GM18867 (cell line): ENCODE measurements around the gene GNG2.
A peak's percentile ranks its signal among the peaks of the same experiment; 100 is the strongest.

Source experiments
- ATAC-seq: cut with Tn5 transposase; IDR thresholded peaks from one replicate; pipeline ENCODE4 v1.9.1; 2021; ENCODE audit warnings: mild to moderate bottlenecking, moderate library complexity; ENCODE audit not compliant: unreplicated experiment

The GNG2 gene

DNA sequence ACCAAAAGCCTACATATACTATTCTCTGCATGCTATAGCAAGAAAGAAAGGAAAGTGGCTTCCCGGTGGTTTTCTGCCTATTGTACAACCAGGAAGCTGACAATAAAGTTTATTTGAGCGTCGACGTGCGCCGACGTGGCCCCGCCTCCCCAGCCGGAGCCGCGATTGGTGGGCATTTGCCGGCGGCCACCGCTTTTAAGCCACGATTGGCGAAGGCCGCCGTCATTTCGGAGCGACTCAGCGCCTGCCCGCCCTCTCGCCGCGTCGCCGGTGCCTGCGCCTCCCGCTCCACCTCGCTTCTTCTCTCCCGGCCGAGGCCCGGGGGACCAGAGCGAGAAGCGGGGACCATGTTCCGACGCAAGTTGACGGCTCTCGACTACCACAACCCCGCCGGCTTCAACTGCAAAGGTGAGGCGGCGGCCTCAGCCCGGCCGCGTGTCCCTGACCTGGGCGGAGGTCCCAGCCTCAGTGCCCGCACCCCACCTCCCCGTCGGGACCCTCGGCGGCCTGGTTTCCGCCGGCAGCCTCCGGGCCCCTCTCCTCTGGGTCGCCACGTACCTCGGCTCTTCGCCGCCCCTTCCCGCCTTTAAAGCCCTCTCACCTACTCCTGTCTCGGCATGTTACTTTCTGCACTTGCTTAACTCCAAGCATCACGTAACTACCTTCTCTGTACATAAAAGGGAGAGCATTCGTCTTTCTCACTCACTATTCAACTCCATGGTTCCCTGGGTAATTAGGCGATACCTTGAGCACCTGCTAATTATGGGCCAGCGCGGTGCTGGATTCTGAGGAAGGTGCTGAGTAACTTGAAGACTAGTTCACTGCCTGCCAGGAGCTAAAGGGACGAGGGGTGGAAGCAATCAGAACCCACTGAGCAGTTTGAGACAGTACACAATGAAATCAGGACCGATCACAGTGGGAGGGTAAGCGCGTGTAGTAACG is 129.2 kb downstream of the GNG2 start, which contains the start of gene RTRAF:
Gene RTRAF (plus strand): TSS at position 254 of the 942 bp plus-strand sequence. CDS start 94 bp downstream, at position 348.
- peak; percentile 92 for ATAC-seq

DNA sequence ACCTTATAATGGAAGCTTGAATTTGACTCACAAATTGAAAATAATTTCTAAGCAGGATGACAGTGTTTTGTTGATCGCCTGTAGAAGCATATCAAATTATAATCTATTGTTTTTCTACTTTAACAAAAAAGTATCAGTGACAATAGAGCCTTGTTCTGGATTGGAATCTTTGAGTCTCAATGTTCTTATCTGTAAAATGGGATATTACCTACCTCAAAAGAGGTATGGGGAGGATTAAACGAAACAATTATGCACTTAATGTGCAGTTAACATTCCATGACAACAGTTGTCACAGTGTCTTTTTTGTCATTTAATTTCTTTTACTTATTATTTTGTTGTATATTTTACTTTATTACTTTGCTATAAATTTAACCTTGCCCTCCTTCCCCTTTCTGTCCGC is 130.1 kb downstream of the GNG2 start:
- ATAC-seq = no peak

DNA sequence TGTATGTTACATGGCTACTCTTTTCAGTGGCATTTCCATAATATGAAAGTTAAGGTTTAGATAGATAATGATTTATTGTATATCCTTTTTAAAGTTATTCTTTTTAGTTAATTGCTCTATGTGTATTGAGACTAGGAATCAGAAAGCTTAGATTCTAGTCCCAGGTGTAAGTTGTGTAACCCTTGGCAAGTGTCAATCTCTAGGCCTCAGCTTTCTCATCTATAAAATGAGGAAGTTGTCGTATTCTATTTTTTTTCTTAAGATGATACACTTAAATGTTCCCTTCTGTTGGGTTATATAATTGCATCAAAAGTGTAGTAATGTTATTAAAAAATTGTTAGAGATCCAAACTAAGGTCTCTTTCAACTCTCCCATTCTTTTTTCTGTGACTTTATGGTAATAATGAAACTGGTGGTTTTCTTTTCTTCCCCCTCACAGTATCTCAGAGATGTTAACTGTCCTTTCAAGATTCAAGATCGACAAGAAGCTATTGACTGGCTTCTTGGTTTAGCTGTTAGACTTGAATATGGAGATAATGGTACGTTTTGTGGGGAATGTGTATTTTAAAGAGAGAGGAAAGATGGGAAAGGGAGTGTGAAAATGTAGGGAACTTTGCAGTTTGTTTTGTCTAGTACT is 133.0 kb downstream of the GNG2 start:
- ATAC-seq = no peak

DNA sequence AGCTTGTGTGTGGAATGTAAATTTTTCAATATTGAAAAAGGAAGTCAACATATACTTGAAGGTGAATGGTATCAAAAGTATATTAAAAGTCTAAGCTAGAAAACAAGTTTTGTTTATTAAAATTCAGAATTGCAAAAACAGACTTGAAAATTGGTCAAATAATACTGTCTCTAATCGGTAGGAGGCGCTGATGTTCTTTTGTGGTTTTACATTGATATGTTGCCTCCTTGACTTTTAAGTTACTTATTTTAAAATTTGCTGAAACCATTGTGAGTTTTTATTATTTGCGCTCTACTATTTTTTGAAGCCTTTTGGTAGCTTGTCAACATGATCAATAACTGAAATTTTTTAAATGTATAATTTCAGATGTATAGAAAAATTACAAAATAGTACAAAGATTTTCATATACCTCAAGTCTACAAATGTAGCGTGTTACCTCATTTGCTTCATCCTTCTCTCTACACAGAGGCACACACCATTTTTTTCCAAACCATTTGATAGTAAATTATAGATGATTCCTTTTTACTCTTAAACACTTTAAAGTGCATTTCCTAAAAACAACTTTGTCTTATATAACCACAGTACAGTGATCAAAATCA is 135.8 kb downstream of the GNG2 start:
- ATAC-seq = no peak

DNA sequence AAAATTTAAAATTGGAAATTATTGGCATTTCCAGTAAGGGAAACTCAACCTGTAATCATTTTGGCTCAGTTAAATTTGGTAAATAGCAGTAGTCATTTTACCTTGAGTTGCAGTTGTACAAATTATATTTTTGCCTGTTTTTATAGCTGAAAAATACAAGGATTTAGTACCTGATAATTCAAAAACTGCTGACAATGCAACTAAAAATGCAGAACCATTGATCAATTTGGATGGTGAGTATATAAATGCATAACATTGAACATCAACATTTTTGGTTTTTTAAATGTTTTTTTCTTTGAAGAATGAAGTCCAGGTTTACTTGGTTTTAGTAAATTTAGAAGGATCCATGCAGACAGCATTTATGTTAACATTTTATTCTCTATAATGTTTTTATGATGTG is 137.9 kb downstream of the GNG2 start:
- ATAC-seq = no peak

DNA sequence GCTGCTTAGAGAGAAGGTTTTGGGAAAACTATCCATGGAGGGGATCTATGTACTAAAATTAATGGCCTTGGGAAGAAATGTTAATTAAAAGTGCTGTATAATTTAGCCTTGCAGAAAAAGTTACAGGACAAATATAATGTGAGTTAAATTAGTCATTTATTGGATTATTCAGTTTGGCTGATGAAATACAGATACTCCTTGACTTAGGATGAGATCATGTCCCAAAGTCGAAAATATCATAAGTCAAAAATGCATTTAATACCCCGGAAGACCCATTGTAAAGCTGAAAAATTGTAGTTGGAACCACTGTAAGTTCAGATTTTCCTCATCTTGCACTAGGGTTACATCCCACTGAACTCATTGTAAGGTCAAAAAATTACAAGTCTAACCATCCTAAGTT is 138.7 kb downstream of the GNG2 start:
- no peak for ATAC-seq

DNA sequence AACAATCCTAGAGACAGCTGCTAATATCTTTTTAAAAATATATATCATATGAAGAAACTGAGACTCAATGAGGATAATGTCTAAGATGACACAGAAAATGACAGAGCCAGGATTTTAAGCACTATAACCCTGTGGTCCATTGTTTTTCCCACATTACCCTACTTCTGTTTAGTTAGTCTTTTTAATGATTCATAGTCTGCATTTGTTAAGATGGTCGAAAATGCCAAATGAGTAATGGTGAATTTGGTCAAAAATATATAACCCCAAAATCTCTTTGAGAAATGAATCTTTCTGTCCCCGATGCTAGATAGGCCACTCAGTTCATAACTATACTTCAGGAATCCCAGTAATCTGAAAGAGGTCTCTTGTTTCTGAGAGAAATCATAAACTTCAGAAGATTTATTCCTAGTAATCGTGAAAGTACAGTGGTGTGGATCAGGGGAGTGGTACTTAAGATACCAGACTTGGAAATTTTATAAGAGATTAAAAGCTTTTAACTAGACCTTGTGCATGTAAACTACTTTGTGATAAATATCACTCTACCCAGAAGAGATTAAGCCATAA is 139.7 kb downstream of the GNG2 start:
- no peak for ATAC-seq

DNA sequence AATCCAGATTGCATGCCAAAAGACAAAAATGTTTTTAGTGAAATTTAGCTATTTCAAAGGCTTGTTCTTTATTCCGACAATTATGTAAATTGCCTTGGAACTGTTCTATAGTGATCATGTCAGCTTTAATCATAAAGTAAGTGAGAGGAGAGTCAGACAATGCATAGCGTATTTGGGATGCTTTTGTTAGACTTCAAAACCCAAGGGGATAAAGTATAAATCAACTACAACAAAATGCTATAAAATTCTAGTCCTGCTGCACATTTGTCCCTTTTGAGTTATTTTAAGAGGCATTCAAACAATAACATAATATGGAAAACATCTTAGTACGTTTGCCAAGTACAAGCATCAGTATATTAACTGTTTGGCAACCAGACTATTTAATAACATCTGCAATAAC is 140.3 kb downstream of the GNG2 start:
- ATAC-seq = no peak

DNA sequence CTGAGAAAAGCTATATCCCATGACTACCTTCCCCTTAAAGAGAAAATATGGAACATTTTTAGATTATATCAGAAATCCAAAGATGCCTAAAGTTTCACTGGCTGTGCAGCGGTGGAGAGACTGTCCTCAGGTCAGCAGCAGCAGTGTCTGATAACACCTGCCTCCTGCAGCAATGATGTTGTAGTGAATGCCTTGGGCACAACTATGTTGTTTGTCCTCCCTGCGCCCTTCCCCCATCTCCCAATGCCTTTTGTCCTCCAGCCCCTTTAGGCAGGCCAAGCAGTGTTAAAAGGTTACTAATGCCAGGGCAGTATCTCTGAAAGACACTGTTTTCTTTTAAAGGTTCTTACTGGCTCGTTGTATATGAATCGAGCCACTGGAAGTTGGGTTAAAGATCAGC is 142.1 kb downstream of the GNG2 start:
- no peak for ATAC-seq

DNA sequence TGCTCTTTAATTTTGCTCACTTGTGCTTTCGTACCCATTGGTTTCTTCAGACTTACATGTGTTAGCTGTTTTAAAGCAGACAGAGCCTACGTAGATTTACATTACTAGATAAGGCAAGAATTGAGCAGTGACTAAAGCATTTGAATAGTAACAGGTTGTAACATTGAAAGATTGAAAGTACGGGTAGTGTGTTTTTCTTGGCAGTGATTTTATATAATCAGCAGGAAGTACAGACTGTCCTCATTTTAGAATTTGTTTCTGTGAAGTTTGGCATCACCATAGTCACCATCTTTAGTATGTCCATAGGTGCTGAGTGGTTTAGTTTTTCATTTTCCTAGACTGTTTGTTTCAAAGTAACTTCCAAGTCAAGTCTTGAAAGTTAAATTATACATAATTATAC is 142.9 kb downstream of the GNG2 start:
- ATAC-seq = no peak

DNA sequence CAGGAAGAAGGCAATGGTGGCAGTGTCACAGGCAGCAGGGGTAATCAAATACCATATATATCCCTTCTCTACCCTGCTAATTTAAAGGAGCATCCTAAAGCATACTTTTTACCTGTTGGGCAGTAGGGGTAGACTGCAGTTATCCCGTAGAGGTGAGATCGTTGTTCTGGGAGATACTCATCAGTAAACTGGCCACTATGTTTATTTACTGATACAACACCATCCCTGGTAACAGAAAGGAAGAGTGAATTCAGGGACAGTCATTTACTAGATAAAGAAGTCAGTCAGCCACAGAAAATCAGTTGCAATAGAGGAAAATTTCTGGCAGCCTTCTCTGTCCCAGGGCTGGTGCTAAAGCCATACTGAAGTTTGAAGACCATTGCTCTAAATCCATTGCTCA is 145.2 kb downstream of the GNG2 start:
- ATAC-seq = no peak

DNA sequence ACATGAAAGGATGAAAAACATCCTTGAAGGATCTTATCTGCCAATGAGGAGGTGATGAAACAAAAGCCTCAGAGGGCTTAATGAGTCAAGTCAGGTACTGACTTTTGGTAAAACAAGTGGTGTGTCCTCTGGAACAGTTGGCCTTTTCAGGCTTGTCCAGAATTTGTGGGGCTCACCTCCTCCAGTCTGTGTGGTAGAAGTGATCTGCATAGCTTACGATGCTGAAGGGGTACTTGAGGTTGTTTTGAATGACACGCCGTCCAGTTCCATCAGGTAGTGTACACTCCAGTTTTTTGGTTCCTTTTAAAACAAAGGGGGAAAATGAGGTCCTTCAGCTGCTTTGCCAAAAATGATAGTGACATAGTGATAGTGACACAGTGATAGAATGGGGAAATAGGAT is 145.9 kb downstream of the GNG2 start:
- no peak for ATAC-seq

DNA sequence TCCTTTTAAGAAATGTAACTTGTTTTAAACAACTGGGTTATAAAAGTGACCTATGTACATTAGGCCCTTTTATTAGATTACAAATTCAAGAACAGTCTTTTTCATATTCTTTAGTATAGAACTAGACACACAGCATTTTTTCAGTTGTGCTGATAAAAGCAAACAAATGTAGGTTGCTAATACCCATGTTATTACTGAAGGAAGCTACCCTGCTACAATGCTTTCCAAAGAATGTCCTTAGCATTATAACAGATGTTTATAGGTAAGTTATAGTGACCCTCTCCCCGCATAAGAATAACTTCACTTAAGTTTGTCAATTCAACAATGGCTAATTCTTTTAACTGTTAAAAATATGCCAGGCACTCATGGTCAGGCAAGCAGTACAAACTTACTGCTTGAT is 146.8 kb downstream of the GNG2 start:
- no peak for ATAC-seq

DNA sequence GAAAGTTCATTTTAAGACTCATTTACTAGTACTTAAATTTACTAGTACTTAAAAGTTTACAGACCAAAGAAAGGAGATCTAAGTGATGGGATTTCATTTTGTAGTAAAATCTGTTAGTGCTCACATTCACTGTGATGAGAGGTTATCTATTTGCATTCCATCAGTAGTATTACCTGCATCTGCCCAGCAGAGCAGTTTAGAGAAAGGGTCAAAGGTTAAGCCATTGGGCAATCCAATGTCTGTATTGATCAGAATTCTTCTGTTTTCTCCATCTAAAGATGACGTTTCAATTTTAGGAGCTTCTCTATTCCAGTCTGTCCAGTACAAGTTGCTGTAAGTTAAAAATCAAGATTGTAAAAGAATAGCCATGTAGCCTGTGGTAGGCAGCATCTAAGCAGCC is 147.2 kb downstream of the GNG2 start:
- ATAC-seq = no peak

DNA sequence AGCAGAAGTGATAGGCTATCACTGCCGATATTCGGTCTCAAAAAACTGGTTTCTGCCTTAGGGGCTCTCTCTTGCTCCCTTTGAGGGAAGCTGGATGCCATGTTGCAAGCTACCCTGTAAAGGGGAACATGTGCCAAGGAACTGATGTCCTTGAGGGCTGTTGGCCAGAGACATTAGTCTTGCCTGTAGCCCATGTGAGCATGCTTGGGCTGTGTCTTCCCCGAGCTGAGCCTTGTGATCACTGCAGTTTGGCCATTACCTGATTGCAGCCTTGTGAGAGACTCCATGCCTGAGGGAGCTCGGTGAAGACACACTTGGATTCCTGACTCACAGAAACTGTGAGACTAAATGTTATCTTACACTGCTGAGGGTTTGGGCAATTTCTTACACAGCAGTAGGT is 147.7 kb downstream of the GNG2 start:
- ATAC-seq = no peak

DNA sequence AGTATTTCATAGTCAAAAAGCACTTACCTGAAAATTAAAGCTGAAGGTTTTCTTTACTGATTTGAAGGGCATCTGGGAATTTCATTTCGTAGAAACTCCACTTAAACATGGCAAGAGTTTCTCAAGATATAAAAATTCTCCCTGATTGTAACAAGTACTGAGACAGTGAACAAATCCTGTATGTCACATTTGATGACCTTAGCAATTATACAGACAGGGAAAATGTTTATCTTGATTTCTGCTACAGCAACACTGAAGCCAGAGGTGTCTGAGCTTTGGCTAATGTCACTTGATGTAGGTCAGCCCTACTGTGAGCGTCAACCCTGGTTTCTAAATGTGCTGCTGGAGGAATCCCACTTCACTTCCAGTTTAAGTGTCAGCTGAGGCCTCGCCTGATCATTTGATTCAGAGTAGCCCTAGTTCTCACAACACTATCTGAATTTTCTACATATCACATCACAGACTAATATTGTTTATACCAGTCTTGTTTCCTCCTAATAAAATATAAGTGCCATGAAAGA is 149.8 kb downstream of the GNG2 start:
- no peak for ATAC-seq

DNA sequence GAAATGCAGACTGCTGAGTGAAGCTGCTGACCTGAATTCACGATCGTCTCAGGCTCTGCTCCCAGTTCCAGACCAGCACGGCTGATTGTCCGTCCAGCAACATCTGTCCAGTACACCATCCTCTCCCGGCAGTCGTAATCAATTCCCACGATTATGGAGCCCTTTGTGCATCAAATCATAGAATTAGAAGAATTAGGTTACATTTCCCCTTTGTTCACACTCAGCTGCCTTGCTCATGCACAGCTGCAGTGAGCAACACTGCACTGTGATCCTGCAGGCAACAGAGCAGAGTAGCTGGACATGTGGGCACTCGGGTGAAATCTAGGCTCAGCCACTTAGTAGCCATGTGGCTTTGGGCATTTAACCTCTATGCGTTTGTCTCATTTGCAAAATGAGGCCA is 151.1 kb downstream of the GNG2 start:
- ATAC-seq = no peak

DNA sequence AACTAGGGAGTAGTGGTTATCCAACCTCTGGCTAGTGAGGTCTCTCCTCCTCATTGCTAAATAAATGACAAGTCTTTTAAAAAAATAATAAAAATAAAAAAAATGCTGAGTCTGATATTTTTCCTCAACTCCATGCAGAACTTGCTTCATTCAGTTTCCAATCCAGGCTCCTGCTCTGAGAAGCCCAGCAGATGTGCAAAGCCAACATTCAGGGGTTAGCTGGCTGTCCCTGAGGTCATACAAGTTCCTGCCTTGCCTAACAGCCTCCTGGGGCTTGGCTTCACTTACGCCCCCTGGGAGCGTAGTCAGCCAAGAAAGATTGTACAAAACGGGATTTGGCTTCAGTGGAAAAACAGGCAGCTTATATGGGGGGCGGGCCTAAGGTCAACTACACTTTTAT is 152.2 kb downstream of the GNG2 start:
- ATAC-seq = no peak

DNA sequence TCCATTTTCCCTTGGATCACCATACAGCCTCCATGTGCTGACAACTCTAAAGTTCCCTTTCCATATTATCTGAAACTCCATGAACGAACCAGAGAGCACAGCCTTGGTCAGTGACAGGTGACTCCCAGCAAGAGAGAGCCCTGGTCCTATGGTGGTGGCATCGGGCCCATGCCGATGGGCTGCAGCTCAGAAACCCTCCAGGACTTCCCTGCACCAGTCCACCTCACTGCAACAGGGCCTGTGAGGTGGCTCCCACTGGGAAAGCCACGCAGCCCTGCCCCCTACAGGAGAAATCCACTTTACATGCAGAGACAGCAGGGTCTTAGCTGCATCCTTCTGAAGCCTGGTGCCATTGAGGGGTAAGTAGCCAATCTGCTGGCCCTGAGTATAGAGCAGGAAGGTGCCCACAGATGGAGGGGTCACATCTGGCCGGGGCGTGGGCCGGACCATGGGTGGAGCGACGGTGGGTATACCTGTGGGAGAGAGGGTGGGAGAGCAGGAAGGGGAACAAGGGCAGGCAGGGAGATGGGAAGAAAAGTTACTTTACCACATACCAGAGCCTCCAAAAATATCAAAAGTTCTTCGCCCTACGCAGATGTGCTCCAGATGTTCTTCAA is 153.7 kb downstream of the GNG2 start:
- ATAC-seq = no peak

DNA sequence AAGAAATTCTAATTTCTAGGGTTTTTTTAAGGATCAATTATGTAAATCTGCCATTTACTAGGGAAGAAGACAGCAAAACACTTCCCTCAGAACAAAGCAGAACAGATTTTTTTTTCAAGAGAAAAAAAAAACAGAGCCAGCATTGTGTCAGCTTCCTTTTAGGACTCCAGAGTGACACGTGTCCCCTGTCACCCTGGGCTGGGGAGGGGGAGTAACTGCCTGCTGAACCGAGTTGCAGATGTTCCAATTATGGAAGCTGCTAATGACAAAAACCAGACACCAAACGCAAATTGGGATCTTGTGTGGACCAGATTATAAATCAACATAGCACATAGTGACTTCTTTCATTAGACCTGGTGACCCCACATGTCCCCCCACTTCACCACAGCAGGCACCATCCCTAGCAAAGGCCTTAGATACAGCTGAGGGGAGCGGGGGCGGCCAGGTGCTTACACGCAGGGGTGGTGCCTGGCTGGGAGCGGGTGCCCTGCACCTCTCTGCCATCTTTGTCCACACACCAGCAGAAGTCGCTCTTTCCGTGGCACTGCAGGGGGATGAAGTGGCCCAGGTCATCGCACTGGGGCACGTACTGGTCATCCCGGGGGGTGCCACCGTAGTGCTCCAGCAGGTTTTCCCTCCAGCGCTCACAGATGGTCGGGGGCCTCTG is 154.3 kb downstream of the GNG2 start:
- ATAC-seq = no peak
